T-helper 9 cell (primary cell): ENCODE data around the gene VAPA.
A peak's percentile ranks its signal among the peaks of the same experiment; 100 is the strongest.
"Not testable (repeated sequence)": the region's sequence is repeated elsewhere in the genome, so short reads cannot be mapped to it uniquely, and the experiment has no call there.

Experiments
- DNase-seq: peaks from one replicate; pipeline ENCODE4 v3.0.0-alpha.2; 2020

Gene VAPA

GRCh38 chr18:9886005-9886348 is 27.8 kb upstream of the VAPA start:
- no peak for DNase-seq

GRCh38 chr18:9887992-9888391 is 25.8 kb upstream of the VAPA start:
- no peak for DNase-seq

GRCh38 chr18:9890196-9890595 is 23.6 kb upstream of the VAPA start:
- DNase-seq: no peak

GRCh38 chr18:9890957-9891356 is 22.9 kb upstream of the VAPA start:
- DNase-seq: no peak

- not testable (repeated sequence) for DNase-seq
Measured at GRCh38 chr18:9891515-9891914, 22.3 kb upstream of the VAPA start.

GRCh38 chr18:9894454-9895068 is 19.3 kb upstream of the VAPA start:
- no peak for DNase-seq

GRCh38 chr18:9897129-9897528 is 16.7 kb upstream of the VAPA start:
- DNase-seq: no peak

GRCh38 chr18:9897787-9898291 is 16.0 kb upstream of the VAPA start:
- not testable (repeated sequence) for DNase-seq

GRCh38 chr18:9898792-9899549 is 14.8 kb upstream of the VAPA start:
- no peak for DNase-seq

- not testable (repeated sequence) for DNase-seq
Measured at GRCh38 chr18:9899550-9899930, 14.3 kb upstream of the VAPA start.

GRCh38 chr18:9900699-9901098 is 13.1 kb upstream of the VAPA start:
- no peak for DNase-seq

GRCh38 chr18:9901377-9901776 is 12.4 kb upstream of the VAPA start:
- no peak for DNase-seq

- not testable (repeated sequence) for DNase-seq
Measured at GRCh38 chr18:9902264-9902663, 11.6 kb upstream of the VAPA start.

- no peak for DNase-seq
Measured at GRCh38 chr18:9902832-9903231, 11.0 kb upstream of the VAPA start.

GRCh38 chr18:9905401-9905922 is 8.4 kb upstream of the VAPA start:
- no peak for DNase-seq

- no peak for DNase-seq
Measured at GRCh38 chr18:9906481-9906880, 7.3 kb upstream of the VAPA start.

- DNase-seq: no peak
Measured at GRCh38 chr18:9907867-9908266, 5.9 kb upstream of the VAPA start.

- no peak for DNase-seq
Measured at GRCh38 chr18:9910071-9910470, 3.7 kb upstream of the VAPA start.

- no peak for DNase-seq
Measured at GRCh38 chr18:9910661-9911060, 3.2 kb upstream of the VAPA start.

- DNase-seq: no peak
Measured at GRCh38 chr18:9911226-9911625, 2.6 kb upstream of the VAPA start.

GRCh38 chr18:9912285-9912684 is 1.5 kb upstream of the VAPA start:
- DNase-seq: not testable (repeated sequence)

- no peak for DNase-seq
Measured at GRCh38 chr18:9913151-9913525, 678 bp upstream of the VAPA start.

GRCh38 chr18:9914334-9914583 is 443 bp downstream of the VAPA start:
- no peak for DNase-seq

GRCh38 chr18:9914584-9915290 is 921 bp downstream of the VAPA start:
- peak; percentile 73 for DNase-seq
